Endodermal cell (in vitro differentiated cells): ENCODE data around the gene BCL11B. TPM values are rescaled to one million over a fixed set of nuclear protein-coding genes. Genes with fewer than 3 reads are reported as not detected.

Experiments used
- DNase-seq: peaks from one replicate; pipeline ENCODE4 v3.0.0-alpha.2; 2017
- H3K27ac ChIP-seq: 2 replicates; pipeline ENCODE4 v1.5.1; 2013; ENCODE audit warnings: mild to moderate bottlenecking, low read depth, low read length, moderate library complexity
- H3K27me3 ChIP-seq: 2 replicates; pipeline ENCODE4 v1.6.1; 2013; ENCODE audit warnings: mild to moderate bottlenecking, low read length, moderate library complexity; ENCODE audit not compliant: insufficient read depth, control insufficient read depth, poor library complexity, severe bottlenecking
- H3K36me3 ChIP-seq: 2 replicates; pipeline ENCODE4 v1.7.0; 2013; ENCODE audit warnings: mild to moderate bottlenecking, low read length, moderate library complexity; ENCODE audit not compliant: control insufficient read depth, insufficient read depth
- H3K4me1 ChIP-seq: one replicate; pipeline ENCODE4 v1.7.0; 2013; ENCODE audit warnings: low read length; ENCODE audit not compliant: control insufficient read depth, insufficient read depth
- H3K4me3 ChIP-seq: 2 replicates; pipeline ENCODE4 v1.5.1; 2013; ENCODE audit warnings: mild to moderate bottlenecking, low read length, moderate library complexity
- H3K9ac ChIP-seq: 2 replicates; pipeline ENCODE4 v1.6.1; 2013; ENCODE audit warnings: mild to moderate bottlenecking, low read length, moderate library complexity; ENCODE audit not compliant: poor library complexity, severe bottlenecking; ENCODE audit errors: extremely low read depth
- H3K9me3 ChIP-seq: 2 replicates; pipeline ENCODE4 v1.6.1; 2013; ENCODE audit warnings: mild to moderate bottlenecking, low read length, moderate library complexity; ENCODE audit not compliant: control insufficient read depth
- H3K27ac Mint-ChIP-seq: 2 replicates; pipeline ENCODE4 v1.8.0; 2020; ENCODE audit warnings: mixed read lengths
- H3K27me3 Mint-ChIP-seq: 2 replicates; pipeline ENCODE4 v1.8.0; 2021; ENCODE audit warnings: mild to moderate bottlenecking, mixed read lengths; ENCODE audit not compliant: insufficient read depth
- H3K36me3 Mint-ChIP-seq: 2 replicates; pipeline ENCODE4 v1.8.0; 2020; ENCODE audit warnings: low read depth, mixed read lengths
- H3K4me1 Mint-ChIP-seq: 2 replicates; pipeline ENCODE4 v1.8.0; 2020; ENCODE audit warnings: mixed read lengths
- H3K4me3 Mint-ChIP-seq: 2 replicates; pipeline ENCODE4 v1.8.0; 2020; ENCODE audit warnings: mild to moderate bottlenecking, moderate library complexity, mixed read lengths
- H3K9me3 Mint-ChIP-seq: 2 replicates; pipeline ENCODE4 v1.8.0; 2020; ENCODE audit warnings: mild to moderate bottlenecking, mixed read lengths
- WGBS, 2 experiments: methylation state at CpG; one replicate each; pipeline versions ENCODE4 v1.1.5 to v1.1.7; 2013; ENCODE audit warnings: missing lambda C conversion rate in 2 of 2, mixed read lengths in 1 of 2; ENCODE audit not compliant: insufficient coverage in 1 of 2, insufficient read length in 1 of 2; 5-methylcytosine and 5-hydroxymethylcytosine counted together
- total RNA-seq, 2 donors: library from RNA; stranded (reverse); fragmentation: NEBNext Ultra II Directional in 1 of 2; extraction: Animal tissue kit (Norgen Biotek cat#: 25700) in 1 of 2; gene quantifications; 2 replicates in 1 of 2; 3 replicates in 1 of 2; pipeline ENCODE4 v1.2.1, GENCODE V29; 2021
- TF ChIP-seq, protein P1 (sequence below): fragments of 200-600 bp; sonication (generic); conservative IDR thresholded peaks from 2 replicates; pipeline ENCODE4 v1.5.0; 2021; ENCODE audit warnings: antibody characterized with exemption, mild to moderate bottlenecking

BCL11B gene
- total RNA-seq, 2 donors from 2014 or later = 5.7 to 6.0 TPM

DNA sequence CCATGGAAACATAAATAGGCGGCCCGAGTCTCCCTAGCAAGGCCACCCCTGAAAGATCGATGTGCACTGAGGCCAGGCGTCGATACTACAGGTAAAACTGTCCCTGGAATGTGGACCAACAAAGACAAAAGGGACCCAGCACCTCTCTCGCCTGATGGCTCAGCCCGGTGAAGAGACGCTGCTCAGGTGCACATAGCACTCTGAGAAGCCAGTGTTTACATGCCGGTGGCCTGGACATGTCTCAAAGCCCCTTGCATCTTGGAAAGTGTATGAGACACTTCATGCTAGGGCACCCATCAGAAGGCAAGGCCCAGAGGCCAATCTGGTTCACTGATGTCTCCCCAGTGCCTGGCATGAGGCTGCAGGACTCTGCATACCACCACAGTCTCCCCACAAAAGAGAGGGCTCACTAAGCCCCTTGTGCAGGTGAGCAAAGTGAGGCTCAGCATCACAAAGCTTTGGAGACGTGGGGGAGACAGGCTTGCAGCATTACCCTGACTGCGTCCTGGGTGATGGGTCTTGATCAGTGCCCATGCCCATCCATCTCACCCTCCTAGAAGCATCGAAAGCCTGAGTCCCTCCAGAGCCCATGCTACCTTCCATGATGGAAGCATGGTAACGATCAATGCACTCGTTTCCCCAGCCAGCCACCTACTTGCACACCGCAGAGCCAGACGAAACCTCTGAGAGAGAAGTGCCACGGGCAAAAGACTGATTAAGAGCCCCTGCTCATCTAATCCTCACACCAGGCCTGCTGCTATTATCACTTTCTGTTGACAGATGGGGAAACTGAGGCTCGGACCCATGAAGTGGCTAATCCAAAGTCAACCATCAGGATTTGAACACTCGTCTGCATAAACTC, 16.1 kb downstream of the BCL11B start:
- WGBS, 2 experiments = 92% methylated on average over 16 to 19 of the region's 19 CpGs
- Histone ChIP-seq H3K9ac (no peak overlapping the region), H3K4me3 (no peak overlapping the region), H3K27ac (no peak overlapping the region), H3K9me3 (no peaks in the 10 kb centered on the region), H3K36me3 (no peaks in the 10 kb centered on the region), H3K27me3 (no peaks in the 10 kb centered on the region), H3K4me1 (peaks cover 5% of the 10 kb centered on the region)
- Mint-ChIP-seq H3K9me3 (no peaks in the 10 kb centered on the region), H3K27ac (no peak overlapping the region), H3K4me3 (no peak overlapping the region), H3K27me3 (no peaks in the 10 kb centered on the region), H3K4me1 (peaks cover 31% of the 10 kb centered on the region), H3K36me3 (no peaks in the 10 kb centered on the region)
- no peak for DNase-seq
- TF ChIP-seq, protein P1, sequence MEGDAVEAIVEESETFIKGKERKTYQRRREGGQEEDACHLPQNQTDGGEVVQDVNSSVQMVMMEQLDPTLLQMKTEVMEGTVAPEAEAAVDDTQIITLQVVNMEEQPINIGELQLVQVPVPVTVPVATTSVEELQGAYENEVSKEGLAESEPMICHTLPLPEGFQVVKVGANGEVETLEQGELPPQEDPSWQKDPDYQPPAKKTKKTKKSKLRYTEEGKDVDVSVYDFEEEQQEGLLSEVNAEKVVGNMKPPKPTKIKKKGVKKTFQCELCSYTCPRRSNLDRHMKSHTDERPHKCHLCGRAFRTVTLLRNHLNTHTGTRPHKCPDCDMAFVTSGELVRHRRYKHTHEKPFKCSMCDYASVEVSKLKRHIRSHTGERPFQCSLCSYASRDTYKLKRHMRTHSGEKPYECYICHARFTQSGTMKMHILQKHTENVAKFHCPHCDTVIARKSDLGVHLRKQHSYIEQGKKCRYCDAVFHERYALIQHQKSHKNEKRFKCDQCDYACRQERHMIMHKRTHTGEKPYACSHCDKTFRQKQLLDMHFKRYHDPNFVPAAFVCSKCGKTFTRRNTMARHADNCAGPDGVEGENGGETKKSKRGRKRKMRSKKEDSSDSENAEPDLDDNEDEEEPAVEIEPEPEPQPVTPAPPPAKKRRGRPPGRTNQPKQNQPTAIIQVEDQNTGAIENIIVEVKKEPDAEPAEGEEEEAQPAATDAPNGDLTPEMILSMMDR = no peak

DNA sequence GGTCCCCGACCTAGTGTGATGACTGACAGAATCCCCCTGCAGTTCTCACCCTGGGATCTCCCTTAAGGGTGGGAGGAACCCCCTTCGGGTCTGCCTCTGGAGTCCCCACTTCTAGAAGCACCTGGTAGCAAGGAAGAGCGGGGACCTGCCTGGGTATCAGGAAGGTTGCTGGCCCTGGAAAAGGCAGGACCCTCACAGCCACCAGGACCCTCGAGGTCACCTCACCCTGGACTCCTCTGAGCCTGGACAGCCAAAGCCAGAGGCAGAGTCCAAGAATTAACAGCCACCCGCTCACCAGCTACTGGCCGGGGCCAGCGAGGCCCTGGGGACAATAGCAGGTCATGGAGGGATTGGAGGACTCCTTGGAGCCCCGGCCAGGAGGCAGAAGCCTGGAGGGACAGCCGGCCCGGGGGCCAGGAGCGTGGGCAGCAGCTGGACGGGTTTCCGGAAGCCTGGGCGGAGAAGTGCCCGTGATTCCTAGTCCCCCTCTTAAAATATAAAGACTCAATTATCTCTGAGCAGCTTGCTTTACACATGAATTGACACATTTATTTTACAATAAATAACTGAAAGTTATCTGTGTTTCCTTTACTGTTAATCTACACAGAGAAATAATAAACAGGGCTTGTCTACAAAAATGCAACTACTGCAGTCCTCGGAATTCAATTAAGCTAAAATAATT, 17.5 kb downstream of the BCL11B start:
- H3K4me1 ChIP-seq = peaks cover 5% of the 10 kb centered on the region
- DNase-seq = no peak
- H3K9me3 ChIP-seq = no peaks in the 10 kb centered on the region
- H3K36me3 ChIP-seq = no peaks in the 10 kb centered on the region
- Mint-ChIP-seq H3K36me3 (no peaks in the 10 kb centered on the region), H3K4me1 (peaks cover 20% of the 10 kb centered on the region), H3K27ac (no peak overlapping the region), H3K4me3 (no peak overlapping the region), H3K9me3 (no peaks in the 10 kb centered on the region), H3K27me3 (no peaks in the 10 kb centered on the region)
- H3K4me3 ChIP-seq = no peak overlapping the region
- no peaks in the 10 kb centered on the region for H3K27me3 ChIP-seq
- H3K27ac ChIP-seq = no peak overlapping the region
- TF ChIP-seq, protein P1 = no peak
- WGBS, 2 experiments = 94 to 98% methylated on average over 10 to 16 of the region's 16 CpGs
- H3K9ac ChIP-seq = no peak overlapping the region

DNA sequence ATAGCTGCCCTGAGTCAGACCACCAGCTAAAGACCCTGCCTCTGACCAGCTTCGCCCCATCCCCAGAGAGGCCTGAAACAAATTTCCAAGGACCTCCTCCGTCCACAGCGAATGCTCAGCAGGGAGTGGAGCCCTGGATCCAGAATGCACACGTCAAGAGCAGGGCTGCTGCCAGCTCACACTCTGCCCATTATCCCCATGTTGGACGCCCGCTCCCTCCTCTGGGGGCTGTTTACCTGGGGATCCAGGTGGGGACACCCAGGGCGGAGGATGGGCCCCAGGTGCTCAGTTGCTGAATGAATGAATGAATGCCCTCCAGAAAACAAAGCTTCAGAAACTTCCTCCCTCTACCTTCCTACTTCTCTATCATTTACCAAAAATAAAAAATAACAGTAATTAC, 18.1 kb downstream of the BCL11B start:
- Histone ChIP-seq H3K4me1 (peaks cover 5% of the 10 kb centered on the region), H3K36me3 (no peaks in the 10 kb centered on the region), H3K9ac (no peak overlapping the region), H3K4me3 (no peak overlapping the region), H3K27ac (no peak overlapping the region), H3K9me3 (no peaks in the 10 kb centered on the region), H3K27me3 (no peaks in the 10 kb centered on the region)
- no peak for DNase-seq
- no peaks in the 10 kb centered on the region for H3K36me3 Mint-ChIP-seq
- H3K4me1 Mint-ChIP-seq = peaks cover 15% of the 10 kb centered on the region
- no peak overlapping the region for H3K27ac Mint-ChIP-seq
- H3K27me3 Mint-ChIP-seq = no peaks in the 10 kb centered on the region
- no peak overlapping the region for H3K4me3 Mint-ChIP-seq
- TF ChIP-seq, protein P1 = no peak
- 93 to 100% methylated on average over 1 to 7 of the region's 7 CpGs for WGBS, 2 experiments
- no peaks in the 10 kb centered on the region for H3K9me3 Mint-ChIP-seq
